Measurements from ENCODE around the gene SRC.

DNA sequence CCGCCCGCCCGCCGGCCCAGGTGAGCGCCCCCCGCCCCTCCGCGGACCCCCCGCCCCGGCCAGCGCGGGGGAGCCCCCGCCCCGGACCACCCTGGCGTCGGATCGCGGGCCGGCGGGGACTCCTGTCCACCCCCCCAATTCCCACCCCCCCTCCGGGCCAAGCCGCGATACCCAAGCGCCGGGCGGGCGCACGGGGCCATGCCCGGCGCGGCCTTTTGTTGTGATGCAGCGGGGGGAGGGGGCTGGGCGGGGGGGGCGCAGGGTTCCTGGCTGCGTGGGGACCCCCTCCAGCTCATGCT lies 245 bp downstream of the SRC start:
- TF ChIP-seq CTCF (IDR thresholded peaks at IDR 0.05; ENCODE audit: insufficient read depth, low read length) (no peak), SPI1 (IDR thresholded peaks at IDR 0.05; ENCODE audit: borderline replicate concordance, low read depth) (no peak), POLR2AphosphoS5 (IDR thresholded peaks at IDR 0.05; ENCODE audit: low read depth) (no peak), GABPA (IDR thresholded peaks at IDR 0.05; ENCODE audit: low read depth) (no peak)
- TF ChIP-seq, protein P1, sequence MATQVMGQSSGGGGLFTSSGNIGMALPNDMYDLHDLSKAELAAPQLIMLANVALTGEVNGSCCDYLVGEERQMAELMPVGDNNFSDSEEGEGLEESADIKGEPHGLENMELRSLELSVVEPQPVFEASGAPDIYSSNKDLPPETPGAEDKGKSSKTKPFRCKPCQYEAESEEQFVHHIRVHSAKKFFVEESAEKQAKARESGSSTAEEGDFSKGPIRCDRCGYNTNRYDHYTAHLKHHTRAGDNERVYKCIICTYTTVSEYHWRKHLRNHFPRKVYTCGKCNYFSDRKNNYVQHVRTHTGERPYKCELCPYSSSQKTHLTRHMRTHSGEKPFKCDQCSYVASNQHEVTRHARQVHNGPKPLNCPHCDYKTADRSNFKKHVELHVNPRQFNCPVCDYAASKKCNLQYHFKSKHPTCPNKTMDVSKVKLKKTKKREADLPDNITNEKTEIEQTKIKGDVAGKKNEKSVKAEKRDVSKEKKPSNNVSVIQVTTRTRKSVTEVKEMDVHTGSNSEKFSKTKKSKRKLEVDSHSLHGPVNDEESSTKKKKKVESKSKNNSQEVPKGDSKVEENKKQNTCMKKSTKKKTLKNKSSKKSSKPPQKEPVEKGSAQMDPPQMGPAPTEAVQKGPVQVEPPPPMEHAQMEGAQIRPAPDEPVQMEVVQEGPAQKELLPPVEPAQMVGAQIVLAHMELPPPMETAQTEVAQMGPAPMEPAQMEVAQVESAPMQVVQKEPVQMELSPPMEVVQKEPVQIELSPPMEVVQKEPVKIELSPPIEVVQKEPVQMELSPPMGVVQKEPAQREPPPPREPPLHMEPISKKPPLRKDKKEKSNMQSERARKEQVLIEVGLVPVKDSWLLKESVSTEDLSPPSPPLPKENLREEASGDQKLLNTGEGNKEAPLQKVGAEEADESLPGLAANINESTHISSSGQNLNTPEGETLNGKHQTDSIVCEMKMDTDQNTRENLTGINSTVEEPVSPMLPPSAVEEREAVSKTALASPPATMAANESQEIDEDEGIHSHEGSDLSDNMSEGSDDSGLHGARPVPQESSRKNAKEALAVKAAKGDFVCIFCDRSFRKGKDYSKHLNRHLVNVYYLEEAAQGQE (IDR thresholded peaks at IDR 0.05; ENCODE audit: insufficient replicate concordance, low read depth), result no peak

Measured in HL-60 (cell line).